ENCODE data around the gene KCNJ16.

DNA sequence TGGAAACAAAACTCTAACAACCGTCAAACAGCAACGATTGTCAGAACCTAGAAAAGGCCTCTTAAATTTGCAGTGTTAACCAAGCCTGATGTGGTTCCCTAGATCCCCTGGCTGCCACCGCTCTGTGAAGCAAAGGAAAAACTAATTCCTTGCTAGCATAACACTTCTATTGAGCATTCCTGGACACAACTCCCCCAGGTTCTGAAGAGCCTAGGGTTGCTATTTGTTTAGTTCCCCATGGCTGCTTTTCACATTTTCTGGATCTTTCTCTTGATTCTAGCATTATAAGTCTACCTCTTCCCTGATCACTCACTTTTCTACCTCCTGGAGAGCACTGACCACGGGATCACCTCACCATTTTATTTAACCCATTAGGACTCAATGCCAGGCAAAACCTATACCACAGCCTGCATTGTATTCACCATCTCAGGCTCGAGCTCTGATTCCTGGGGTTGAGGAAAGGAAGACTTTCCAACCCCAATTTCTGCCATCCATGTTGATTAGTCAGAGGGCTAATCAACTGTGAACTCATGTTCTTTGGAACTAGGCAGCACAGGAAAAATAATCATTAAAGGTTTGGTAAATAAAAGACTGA is 692 bp upstream of the KCNJ16 start:
- TF ChIP-seq, protein P1, sequence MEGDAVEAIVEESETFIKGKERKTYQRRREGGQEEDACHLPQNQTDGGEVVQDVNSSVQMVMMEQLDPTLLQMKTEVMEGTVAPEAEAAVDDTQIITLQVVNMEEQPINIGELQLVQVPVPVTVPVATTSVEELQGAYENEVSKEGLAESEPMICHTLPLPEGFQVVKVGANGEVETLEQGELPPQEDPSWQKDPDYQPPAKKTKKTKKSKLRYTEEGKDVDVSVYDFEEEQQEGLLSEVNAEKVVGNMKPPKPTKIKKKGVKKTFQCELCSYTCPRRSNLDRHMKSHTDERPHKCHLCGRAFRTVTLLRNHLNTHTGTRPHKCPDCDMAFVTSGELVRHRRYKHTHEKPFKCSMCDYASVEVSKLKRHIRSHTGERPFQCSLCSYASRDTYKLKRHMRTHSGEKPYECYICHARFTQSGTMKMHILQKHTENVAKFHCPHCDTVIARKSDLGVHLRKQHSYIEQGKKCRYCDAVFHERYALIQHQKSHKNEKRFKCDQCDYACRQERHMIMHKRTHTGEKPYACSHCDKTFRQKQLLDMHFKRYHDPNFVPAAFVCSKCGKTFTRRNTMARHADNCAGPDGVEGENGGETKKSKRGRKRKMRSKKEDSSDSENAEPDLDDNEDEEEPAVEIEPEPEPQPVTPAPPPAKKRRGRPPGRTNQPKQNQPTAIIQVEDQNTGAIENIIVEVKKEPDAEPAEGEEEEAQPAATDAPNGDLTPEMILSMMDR (IDR thresholded peaks at IDR 0.05): no peak
- TF ChIP-seq POLR2A (IDR thresholded peaks at IDR 0.05): no peak

Data from body of pancreas (tissue), 4 donors.